Measurements from ENCODE around the gene RSRC1. TPM values are rescaled to one million over a fixed set of nuclear protein-coding genes. Genes with fewer than 3 reads are reported as not detected.

Gene RSRC1
- total RNA-seq, 1 experiment from 2014 or later = 37.9 TPM

GRCh38 chr3:158531334-158531733, 421.4 kb downstream of the RSRC1 start:
- no peak overlapping the region for H2BK12ac ChIP-seq (ENCODE audit: insufficient read length, low read depth, low read length)
- no peak overlapping the region for H3K4ac ChIP-seq (ENCODE audit: low read depth, low read length)
- H3K23me2 ChIP-seq (ENCODE audit: insufficient read length, low read depth, low read length, poor library complexity, severe bottlenecking) = no peaks in the 10 kb centered on the region
- Mint-ChIP-seq H3K36me3 (ENCODE audit: insufficient read depth in 1 of 3, low read depth in 3 of 3) (no peaks in the 10 kb centered on the region), H3K9me3 (no peaks in the 10 kb centered on the region), H3K4me3 (no peak overlapping the region), H3K27ac (no peak overlapping the region; a peak in 1 of 7 replicates), H3K4me1 (0 out of 4 replicates have a peak, but pooled peaks cover 0 to 3% of the 10 kb centered on the region in 2 experiments), H3K27me3 (ENCODE audit: low read depth) (no peaks in the 10 kb centered on the region)
- DNase-seq = no peak
- no peak overlapping the region for H2AFZ ChIP-seq (ENCODE audit: low read length)
- no peak overlapping the region for H2AK5ac ChIP-seq (ENCODE audit: insufficient read length, low read length)
- H2BK120ac ChIP-seq (ENCODE audit: low read depth, low read length, poor library complexity, severe bottlenecking) = no peak overlapping the region
- H3T11ph ChIP-seq (ENCODE audit: low read length) = no peak overlapping the region
- no peaks in the 10 kb centered on the region for H4K20me1 ChIP-seq (ENCODE audit: control insufficient read depth, insufficient read depth, insufficient read length)
- no peak overlapping the region for H3K4me2 ChIP-seq (ENCODE audit: insufficient read depth, insufficient read length, low read length)
- no CpG with 5 or more reads among the region's 5 CpGs for WGBS (ENCODE audit: extremely low coverage, insufficient read length, low lambda C conversion rate)
- no peak overlapping the region for H4K5ac ChIP-seq (ENCODE audit: insufficient read length, low read depth, low read length)
- no peaks in the 10 kb centered on the region for H3K9me3 ChIP-seq (ENCODE audit: control insufficient read depth, low read depth, low read length)
- H4K8ac ChIP-seq (replicated peaks; ENCODE audit: insufficient read length, low read depth, low read length) = no peak overlapping the region
- no peaks in the 10 kb centered on the region for H3K79me2 ChIP-seq (ENCODE audit: insufficient read depth, low read length)
- H3K9ac ChIP-seq (ENCODE audit: extremely low read depth, insufficient read length, low read length) = no peak overlapping the region
- H3K79me1 ChIP-seq (ENCODE audit: insufficient read depth, low read depth, low read length, poor library complexity, severe bottlenecking) = no peaks in the 10 kb centered on the region
- no peak overlapping the region for H4K91ac ChIP-seq (ENCODE audit: insufficient read length, low read depth, low read length)
- no peak overlapping the region for H3K23ac ChIP-seq (ENCODE audit: insufficient read length, low read depth, low read length)
- no peak overlapping the region for H3K56ac ChIP-seq (ENCODE audit: insufficient read length, low read depth, low read length)
- H3K27ac ChIP-seq (ENCODE audit: insufficient read length, low read depth, low read length) = no peak overlapping the region
- no peak overlapping the region for H2BK20ac ChIP-seq (ENCODE audit: low read depth, low read length, poor library complexity, severe bottlenecking)
- H2BK5ac ChIP-seq (ENCODE audit: insufficient read length, low read length) = no peak overlapping the region
- H2BK15ac ChIP-seq (ENCODE audit: low read depth, low read length) = no peak overlapping the region
- no peak overlapping the region for H3K18ac ChIP-seq (ENCODE audit: insufficient read length, low read depth, low read length)
- H3K14ac ChIP-seq (ENCODE audit: insufficient read depth, low read length) = no peak overlapping the region
- no peaks in the 10 kb centered on the region for H3K4me1 ChIP-seq (ENCODE audit: insufficient read depth, low read length)
- no peaks in the 10 kb centered on the region for H3K27me3 ChIP-seq (ENCODE audit: insufficient read depth, low read length)
- no peak for TF ChIP-seq CTCF (conservative IDR thresholded peaks at IDR 0.05)
